ENCODE measurements around the gene SCLY. TPM values are rescaled to one million over a fixed set of nuclear protein-coding genes. Genes with fewer than 3 reads are reported as not detected.

SCLY gene
- total and polyA plus RNA-seq, 2 of the 8 experiments (the other 6 are each of a cell fraction or from before 2014, with no cell fraction given) = 79.0 to 79.5 TPM

GRCh38 chr2:238104691-238105371 is 44.0 kb downstream of the SCLY start:
- no peak overlapping the region for H2BK20ac ChIP-seq (ENCODE audit: low read length)
- H2BK120ac ChIP-seq (replicated peaks; ENCODE audit: low read depth, low read length) = no peak overlapping the region
- no peak overlapping the region for H3K56ac ChIP-seq (replicated peaks; ENCODE audit: insufficient read length, low read depth, low read length)
- ChIA-PET POLR2A (ENCODE audit: partially characterized antibody) (interaction anchor here (0.7 kb wide), 1 partner anchor 584 kb away, joined by 3 read pairs; no protein-coding TSS in a partner anchor), CTCF (ENCODE audit: partially characterized antibody) (interaction anchor here (1.5 to 5.0 kb wide), 2 partner anchors 30 to 193 kb away, joined by 4 to 24 read pairs; no protein-coding TSS in a partner anchor)
- H2BK15ac ChIP-seq (ENCODE audit: low read length) = no peak overlapping the region
- H2AFZ ChIP-seq (ENCODE audit: low read length) = no peak overlapping the region
- no peak overlapping the region for H3K23ac ChIP-seq (ENCODE audit: insufficient read length)
- no peaks in the 10 kb centered on the region; a peak in 1 of 7 replicates for H3K27me3 ChIP-seq (replicated peaks in 1 of 4; ENCODE audit: control insufficient read depth in 3 of 4, extremely low read depth in 1 of 4, insufficient read depth in 3 of 4, low read length in 3 of 4)
- H3K4me2 ChIP-seq (ENCODE audit: insufficient read depth in 1 of 2, low read depth in 2 of 2, low read length in 2 of 2) = no peak overlapping the region
- H3K36me3 ChIP-seq (ENCODE audit: control insufficient read depth in 2 of 4, insufficient read depth in 4 of 4, low read length in 3 of 4) = no peaks in the 10 kb centered on the region
- no peak overlapping the region for H2AK5ac ChIP-seq (ENCODE audit: low read depth, low read length)
- H3K4me1 ChIP-seq (replicated peaks in 1 of 4; ENCODE audit: control insufficient read depth in 3 of 4, insufficient read depth in 4 of 4, low read length in 3 of 4) = peaks cover 0 to 19% (median 9%) of the 10 kb centered on the region in 4 experiments; a peak in 6 of 7 replicates
- H4K5ac ChIP-seq (ENCODE audit: insufficient read length, low read depth, low read length) = no peak overlapping the region
- no peaks in the 10 kb centered on the region; the same call in 1 of the 2 replicates for H3K23me2 ChIP-seq (ENCODE audit: low read depth, low read length)
- H3K79me2 ChIP-seq (ENCODE audit: control insufficient read depth in 1 of 2, insufficient read depth in 2 of 2, low read length in 2 of 2) = no peaks in the 10 kb centered on the region
- no peak overlapping the region for H2BK12ac ChIP-seq (ENCODE audit: low read depth, low read length)
- 0 out of 2 replicates have a peak overlapping the region, but pooled peaks have one; percentile 4 for H4K8ac ChIP-seq (ENCODE audit: extremely low read depth, insufficient read depth, low read length)
- H3K18ac ChIP-seq (ENCODE audit: extremely low read depth, low read length) = no peak overlapping the region
- H3K9ac ChIP-seq (replicated peaks in 1 of 4; ENCODE audit: extremely low read depth in 1 of 4, low read depth in 3 of 4, low read length in 3 of 4) = no peak overlapping the region
- H3K4me3 ChIP-seq (ENCODE audit: extremely low read depth in 1 of 4, insufficient read depth in 2 of 4, low read depth in 3 of 4, low read length in 4 of 4) = no peak overlapping the region
- no peak overlapping the region for H4K91ac ChIP-seq (replicated peaks; ENCODE audit: insufficient read length, low read length)
- no peaks in the 10 kb centered on the region for H3K79me1 ChIP-seq (ENCODE audit: low read depth, low read length)
- 82% methylated on average over 10 of the region's 21 CpGs; no CpG with 5 or more reads in 1 of the 2 experiments for whole genome bisulfite sequencing, 2 experiments (ENCODE audit: extremely low coverage in 1 of 2, insufficient coverage in 1 of 2, insufficient read length in 1 of 2, insufficient replicate concordance in 2 of 2, low coverage in 1 of 2, low lambda C conversion rate in 2 of 2, missing lambda C conversion rate in 1 of 2)
- no peaks in the 10 kb centered on the region for H3K9me3 ChIP-seq (ENCODE audit: insufficient read depth in 2 of 2, low read depth in 1 of 2, low read length in 1 of 2)
- TF ChIP-seq SRF (IDR thresholded peaks at IDR 0.05; ENCODE audit: low read depth, low read length) (no peak), EP300 (IDR thresholded peaks at IDR 0.05; ENCODE audit: borderline replicate concordance in 1 of 2, low read depth in 2 of 2, low read length in 2 of 2) (no peak), CREB1 (IDR thresholded peaks at IDR 0.05) (no peak)
- H3K14ac ChIP-seq (ENCODE audit: insufficient read length) = no peak overlapping the region
- H2BK5ac ChIP-seq (ENCODE audit: low read depth, low read length) = no peak overlapping the region
- H3K27ac ChIP-seq (ENCODE audit: low read depth, low read length) = no peak overlapping the region
- H4K20me1 ChIP-seq (replicated peaks in 1 of 2; ENCODE audit: control insufficient read depth in 1 of 2, insufficient read depth in 2 of 2, low read length in 2 of 2) = no peaks in the 10 kb centered on the region
- no peak for FAIRE-seq
- DNase-seq (ENCODE audit: low read depth in 1 of 2, low spot score in 2 of 2) = peak in 1 of 2 experiments; percentile 48
- H3K4ac ChIP-seq (replicated peaks; ENCODE audit: insufficient read length, low read depth, low read length) = no peak overlapping the region
